GM19193 (cell line): Measurements from ENCODE around the gene TLE3.

Source experiments
- POLR2A ChIP-seq: IDR thresholded peaks from 4 replicates; pipeline ENCODE4 v1.6.1; 2011; ENCODE audit not compliant: insufficient read depth, insufficient read length; ENCODE audit errors: extremely low read depth

TLE3 gene

GRCh38 chr15:70063980-70064379 is 33.7 kb downstream of the TLE3 start:
- TF ChIP-seq POLR2A, result no peak

DNA sequence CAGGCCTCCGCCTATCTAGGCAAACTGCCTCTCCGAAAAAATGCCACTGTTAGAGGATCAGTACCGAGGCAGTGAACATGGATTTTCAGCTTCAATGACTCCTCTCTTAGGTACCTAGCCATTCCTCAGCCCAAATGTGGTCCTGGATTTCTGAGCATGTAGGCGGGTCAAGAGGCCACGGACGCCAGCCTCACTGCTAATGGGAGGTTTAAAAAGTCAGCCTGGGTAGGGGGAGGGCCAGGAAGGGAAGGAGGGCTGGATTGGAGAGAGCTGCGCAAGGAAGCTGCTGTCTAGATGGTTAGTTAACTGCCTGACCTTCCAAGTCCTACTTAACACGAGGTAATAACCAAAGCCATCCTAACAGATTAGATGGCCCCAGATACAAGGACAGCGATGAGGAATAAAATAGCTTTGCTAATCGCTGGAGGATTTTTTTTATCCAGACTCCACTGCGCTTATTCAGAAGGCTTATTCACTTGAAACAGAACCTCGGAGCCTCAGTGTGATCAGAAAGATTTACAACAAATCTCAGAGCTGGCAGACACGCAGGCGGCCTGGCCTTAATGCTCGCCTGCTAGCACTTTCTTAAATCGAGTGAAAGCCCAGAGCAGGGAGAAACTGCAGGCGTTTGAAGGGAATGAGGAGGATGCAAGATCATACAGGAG is 34.3 kb downstream of the TLE3 start:
- TF ChIP-seq POLR2A, result no peak

DNA sequence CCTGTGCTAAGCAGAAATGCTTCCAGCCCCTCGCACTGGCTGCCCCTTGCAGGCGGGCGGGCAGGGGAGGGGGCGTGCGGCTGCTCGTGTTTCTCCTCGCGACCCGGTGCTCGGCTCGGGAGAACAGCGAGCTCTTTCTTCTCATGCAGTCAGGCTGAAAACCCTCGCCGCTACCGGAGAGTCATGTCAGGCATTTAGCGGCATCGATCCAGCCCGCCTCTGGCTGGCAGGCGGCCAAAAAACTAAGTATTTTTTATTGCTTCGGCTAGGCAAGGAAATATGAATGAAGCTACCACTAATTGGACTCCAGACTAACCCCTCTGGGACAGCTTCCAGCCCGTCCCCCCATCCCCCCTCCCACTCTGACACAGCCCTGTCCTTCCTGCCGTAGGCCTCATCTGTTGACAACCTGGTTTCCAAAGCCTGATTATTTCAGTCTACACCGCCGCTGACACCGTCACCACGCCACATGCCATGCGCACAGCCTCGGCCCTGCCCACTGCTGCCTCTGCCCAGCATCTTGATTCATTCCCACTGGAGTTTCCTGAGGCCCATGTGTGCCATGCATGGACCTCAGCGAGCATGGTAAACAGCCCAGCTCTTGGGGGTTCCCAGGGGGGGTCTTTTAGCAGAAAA is 35.3 kb downstream of the TLE3 start:
- TF ChIP-seq POLR2A, result no peak

- no peak for TF ChIP-seq POLR2A
Measured at GRCh38 chr15:70061696-70062270, 35.9 kb downstream of the TLE3 start.

DNA sequence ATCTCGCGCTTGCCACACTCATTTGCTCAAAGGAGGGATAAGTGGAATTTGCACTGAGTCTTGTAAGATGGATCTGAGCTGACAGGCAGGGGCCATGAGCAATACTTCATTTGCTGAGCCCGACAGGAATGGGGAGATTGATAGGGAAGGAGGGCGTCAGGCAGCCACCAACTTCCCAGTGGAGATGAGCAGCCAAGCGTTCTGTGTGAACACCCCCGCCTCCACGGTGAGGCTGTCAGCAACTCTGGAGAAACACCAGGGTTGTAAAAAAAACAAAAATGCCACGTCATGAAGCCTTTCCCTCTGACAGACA is 36.8 kb downstream of the TLE3 start:
- TF ChIP-seq POLR2A, result no peak

- TF ChIP-seq POLR2A, result no peak
Measured at GRCh38 chr15:70060214-70060992, 37.3 kb downstream of the TLE3 start.

- no peak for TF ChIP-seq POLR2A
Measured at GRCh38 chr15:70059476-70060213, 38.1 kb downstream of the TLE3 start.

- TF ChIP-seq POLR2A, result no peak
Measured at GRCh38 chr15:70058642-70059360, 38.9 kb downstream of the TLE3 start.

- TF ChIP-seq POLR2A, result no peak
Measured at GRCh38 chr15:70057931-70058641, 39.6 kb downstream of the TLE3 start.

DNA sequence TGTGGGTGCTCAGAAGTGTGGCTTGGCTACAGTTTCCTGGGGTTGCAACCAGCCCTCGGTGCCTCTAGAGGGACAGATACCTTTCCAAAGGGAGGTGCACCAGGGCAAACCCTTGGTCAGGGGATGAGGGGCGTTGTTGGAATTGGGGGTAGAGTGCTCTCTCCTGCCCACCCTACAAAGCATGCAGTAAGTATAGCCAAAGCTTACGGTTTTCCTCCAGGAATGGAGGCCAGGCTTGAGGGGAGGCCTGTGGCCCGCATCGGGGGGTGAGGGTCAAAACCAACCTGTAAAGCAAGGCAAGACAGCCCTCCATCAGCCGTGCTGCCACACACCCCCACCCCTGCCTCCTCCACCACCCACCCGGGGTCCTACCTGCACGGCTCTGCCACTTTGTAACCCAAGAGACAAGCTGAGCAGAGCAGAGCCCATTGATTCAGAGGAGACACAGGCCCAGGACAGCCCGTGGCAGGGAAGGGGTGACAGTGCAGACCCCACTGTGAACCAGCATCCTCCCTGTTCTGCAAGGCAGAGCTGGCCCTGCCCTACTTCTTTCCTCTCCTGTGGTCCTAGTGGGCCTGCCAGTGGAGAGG is 41.5 kb downstream of the TLE3 start:
- no peak for TF ChIP-seq POLR2A

- TF ChIP-seq POLR2A, result no peak
Measured at GRCh38 chr15:70055601-70056051, 42.1 kb downstream of the TLE3 start.

DNA sequence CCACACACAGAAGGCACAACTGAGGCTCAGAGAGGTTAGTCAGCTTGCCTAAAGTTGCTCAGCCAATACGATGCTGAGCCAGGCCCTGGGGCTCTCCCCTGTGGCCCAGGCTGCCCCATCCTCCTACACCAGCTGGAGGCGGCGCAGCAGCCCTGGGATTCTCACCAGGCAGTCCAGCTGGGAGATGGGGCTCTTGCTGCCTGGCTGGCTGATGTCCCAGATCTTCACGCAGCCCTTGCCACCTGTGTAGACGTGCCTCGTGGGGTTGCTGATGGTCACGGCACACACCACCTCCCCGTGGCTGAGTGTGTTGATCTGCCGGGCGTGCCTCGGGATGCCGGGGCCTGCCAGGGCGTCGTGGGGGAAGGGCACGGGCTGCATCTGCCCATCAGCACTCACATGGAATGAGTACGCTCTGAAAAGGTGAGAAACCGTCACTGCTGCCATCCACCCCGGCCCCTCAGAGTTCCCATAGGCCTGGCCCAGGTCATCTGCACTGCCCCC is 42.8 kb downstream of the TLE3 start:
- no peak for TF ChIP-seq POLR2A

DNA sequence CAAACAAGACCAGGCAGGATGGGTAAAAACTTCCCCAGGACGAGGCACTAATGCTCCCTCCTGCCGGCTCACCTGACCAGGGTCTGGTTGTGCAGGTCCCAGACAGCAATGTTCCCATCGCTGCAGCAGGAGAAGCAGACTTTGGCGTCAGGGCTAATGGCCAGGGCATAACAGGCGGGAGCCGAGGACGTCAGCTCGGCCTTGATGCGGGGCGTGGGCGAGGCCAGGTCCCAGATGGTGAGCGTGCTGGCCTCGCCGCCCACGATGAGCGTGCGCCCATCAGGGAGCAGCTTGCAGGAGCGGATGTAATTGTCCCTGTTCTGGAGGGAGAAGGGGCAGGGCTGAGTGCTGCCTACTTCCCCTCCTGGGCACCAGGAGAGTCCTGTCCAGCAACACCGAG is 43.4 kb downstream of the TLE3 start:
- TF ChIP-seq POLR2A, result no peak
